SK-MEL-5 (cell line): Measurements from ENCODE around the gene RFTN2. TPM values are rescaled to one million over a fixed set of nuclear protein-coding genes. Genes with fewer than 3 reads are reported as not detected.
"Not testable (repeated sequence)": the region's sequence is repeated elsewhere in the genome, so short reads cannot be mapped to it uniquely, and the experiment has no call there.

Source experiments
- DNase-seq: peaks from one replicate; pipeline ENCODE4 v3.0.0-alpha.2; 2016; ENCODE audit warnings: low read depth, low spot score
- in situ Hi-C: cut with HindIII; loops from 2 replicates; pipeline ENCODE4 v1.10.0; 2016; ENCODE audit warnings: low sequenced_read_pairs, high pct_unique_total_duplicates, low pct_unique_long_range_greater_than_20kb
- total RNA-seq: library from RNA; depleted of rRNA; stranded (reverse); fragments of >200 nt; shearing (Covaris generic); gene quantifications from 2 replicates; pipeline ENCODE4 v1.2.3, GENCODE V29; 2014

Gene RFTN2
- total RNA-seq, 1 experiment from 2014 or later: 2.2 TPM

DNA sequence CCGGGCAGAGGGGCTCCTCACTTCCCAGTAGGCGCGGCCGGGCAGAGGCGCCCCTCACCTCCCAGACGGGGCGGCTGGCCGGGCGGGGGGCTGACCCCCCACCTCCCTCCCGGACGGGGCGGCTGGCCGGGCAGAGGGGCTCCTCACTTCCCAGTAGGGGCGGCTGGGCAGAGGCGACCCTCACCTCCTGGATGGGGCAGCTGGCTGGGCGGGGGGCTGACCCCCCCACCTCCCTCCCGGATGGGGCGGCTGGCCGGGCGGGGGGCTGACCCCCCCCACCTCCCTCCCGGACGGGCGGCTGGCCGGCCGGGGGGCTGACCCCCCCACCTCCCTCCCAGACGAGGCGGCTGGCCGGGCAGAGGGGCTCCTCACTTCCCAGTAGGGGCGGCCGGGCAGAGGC lies 20.6 kb upstream of the RFTN2 start:
- in situ Hi-C loops, DNase-seq: not testable (repeated sequence)

DNA sequence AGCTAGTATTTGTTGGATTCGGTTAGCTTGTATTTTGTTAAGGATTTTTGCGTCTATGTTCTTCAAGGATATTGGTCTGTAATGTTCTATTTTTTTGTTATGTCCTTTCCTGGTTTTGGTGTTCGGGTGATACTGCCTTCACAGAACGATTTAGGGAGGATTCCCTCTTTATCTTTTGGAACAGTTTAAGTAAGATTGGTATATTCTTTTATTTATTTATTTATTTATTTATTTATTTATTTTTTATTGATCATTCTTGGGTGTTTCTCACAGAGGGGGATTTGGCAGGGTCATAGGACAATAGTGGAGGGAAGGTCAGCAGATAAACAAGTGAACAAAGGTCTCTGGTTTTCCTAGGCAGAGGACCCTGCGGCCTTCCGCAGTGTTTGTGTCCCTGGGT lies 19.8 kb upstream of the RFTN2 start:
- in situ Hi-C loops, DNase-seq: not testable (repeated sequence)

DNA sequence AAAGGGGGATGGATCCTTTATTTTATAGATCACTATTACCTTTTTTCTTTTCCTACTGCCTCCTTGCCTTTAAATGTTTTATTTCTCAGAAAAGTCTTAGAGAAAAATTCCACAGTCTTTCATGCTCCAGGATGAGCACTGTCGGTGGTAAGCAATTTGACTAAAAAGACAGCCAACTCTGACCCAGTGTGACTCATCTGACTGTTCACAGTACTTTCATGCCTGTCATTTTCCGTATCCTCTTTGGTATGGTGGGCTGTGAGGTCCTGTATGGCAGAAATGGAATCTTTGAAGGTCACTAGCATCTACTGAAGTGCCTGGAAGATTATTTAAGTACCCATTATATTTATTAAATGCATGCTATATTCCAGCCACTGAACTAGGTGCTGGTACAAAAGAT lies 2.1 kb upstream of the RFTN2 start:
- in situ Hi-C loops: no loop called here
- DNase-seq: no peak

DNA sequence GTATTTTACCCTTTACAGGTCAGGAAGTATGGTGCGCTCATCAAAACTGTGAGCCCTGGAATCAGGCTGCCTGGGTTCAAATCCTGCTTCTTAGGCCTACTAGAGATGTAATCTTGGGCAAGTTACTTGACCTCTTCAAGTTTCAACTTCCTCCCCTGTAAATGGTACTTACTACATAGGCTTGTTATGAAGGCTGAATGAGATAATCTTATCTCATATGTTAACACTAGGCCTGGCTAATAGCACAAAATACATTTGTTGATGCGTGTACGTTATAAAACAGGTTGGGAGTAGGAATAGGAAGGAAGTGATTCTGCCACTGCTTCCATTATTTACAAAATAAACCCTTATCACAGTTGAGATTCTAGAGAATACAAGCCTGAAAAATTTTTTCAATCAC lies 1.7 kb upstream of the RFTN2 start:
- no peak for DNase-seq
- in situ Hi-C loops: no loop called here

DNA sequence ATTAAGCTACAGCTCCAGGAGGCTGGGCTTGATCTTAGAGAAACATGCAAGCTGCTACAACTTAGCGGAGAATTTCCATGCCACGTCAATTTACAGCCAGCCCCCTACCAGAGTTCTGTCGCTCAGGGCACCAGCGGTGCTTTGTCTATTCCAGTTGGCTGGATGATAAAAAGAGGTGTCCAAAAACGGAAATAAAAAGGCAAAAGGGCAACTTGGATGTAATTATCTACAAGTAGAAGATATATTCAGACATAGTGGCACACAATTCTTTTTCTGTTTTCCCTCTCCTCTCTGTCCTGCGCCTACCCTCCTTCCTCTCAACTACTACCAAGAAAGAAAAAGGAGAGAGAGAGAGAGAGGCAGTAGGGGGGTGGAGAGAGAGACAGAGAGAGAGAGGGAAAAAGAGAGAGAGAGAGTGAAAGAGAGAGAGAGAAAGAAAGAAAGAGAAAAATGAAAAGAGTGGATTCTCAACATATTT lies 363 bp upstream of the RFTN2 start:
- in situ Hi-C loops: no loop called here
- DNase-seq: peak; percentile 83

DNA sequence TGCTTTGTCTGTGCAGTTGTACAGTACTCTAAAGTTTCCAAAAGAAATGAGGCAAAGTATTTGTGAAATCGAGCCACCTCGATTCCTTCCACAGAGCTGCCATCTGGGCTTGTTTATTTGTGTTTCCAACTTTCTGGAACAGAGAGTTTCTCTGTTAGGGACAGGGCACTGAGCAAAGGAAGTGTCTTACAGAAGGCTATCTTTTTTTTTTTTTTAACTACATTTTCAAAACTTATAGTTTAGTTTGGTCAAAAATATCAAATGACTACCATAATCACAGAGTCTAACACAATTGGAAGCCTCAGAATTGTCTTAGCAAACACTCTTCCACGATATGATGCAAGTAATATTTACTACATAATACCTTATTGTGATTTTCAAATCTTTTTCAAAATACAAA lies 796 bp downstream of the RFTN2 start:
- in situ Hi-C loops: no loop called here
- peak; percentile 67 for DNase-seq

- DNase-seq: peak; percentile 47
- in situ Hi-C loops: no loop called here
Observed at GRCh38 chr2:197674060-197674459, 1.3 kb downstream of the RFTN2 start.

DNA sequence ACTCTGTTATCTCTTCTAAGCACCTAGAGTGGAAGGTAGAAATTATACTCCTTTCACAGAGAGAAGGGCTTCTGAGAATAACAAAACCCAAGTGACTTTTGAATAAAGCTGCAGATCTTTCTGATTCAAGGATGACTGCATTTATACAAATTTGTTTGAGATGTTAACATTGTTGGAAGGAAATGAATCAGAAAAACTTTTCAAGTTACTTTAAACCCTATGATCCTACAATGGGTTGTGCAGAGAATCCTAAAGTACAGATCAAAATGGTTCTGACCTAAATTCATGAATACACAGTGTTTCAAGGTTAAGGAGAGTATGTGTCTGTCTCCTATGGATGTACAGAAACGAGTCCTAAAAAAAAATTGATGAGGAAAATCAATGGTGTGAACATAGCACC lies 1.8 kb downstream of the RFTN2 start:
- in situ Hi-C loops: no loop called here

DNA sequence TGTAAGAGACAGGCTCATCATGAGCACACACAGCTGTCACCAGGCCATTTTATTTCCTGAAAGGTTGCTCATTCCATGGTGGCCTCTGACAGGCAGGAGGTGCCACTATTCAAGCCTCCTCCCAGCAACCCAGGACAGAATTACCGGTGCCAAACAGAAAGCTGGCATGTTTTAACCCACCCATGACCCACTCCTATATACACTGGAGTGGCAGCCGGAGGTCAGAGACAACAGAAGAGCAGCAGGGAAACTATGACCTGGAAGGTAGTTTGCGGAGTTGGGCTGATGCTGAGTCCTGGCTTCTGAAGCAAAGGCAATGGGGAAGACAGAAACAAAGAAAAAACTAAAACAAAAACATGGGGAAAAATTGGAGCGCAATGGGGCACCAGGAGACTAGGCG lies 2.3 kb downstream of the RFTN2 start:
- in situ Hi-C loops: no loop called here
- DNase-seq: no peak

More for the DNA sequence above, 1.8 kb downstream of the RFTN2 start:
- DNase-seq: no peak

GRCh38 chr2:197672371-197672893 lies 3.0 kb downstream of the RFTN2 start:
- no peak for DNase-seq
- in situ Hi-C loops: no loop called here

GRCh38 chr2:197669077-197669476 lies 6.3 kb downstream of the RFTN2 start:
- DNase-seq: no peak
- in situ Hi-C loops: no loop called here

DNA sequence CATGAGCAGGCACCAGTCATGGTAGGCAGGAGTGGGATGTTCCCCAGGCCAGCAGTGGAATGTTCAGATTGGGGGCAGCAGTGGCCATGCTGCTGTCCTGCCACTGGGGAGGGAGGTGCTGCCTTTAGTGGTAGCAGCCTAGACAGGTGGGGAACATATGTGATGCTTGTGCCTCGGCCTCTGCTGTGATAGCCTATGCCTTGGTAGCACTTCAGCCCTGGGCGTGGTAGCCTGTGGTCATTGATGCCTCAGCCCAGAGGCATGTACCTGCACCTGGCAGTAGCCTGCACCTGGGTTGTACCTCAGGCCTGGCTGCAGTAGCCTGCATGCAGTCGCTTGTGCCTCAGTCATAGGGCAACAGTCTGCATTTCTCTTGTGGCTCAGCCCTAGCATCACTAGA lies 7.1 kb downstream of the RFTN2 start:
- in situ Hi-C loops: no loop called here
- no peak for DNase-seq

GRCh38 chr2:197666277-197666676 lies 9.1 kb downstream of the RFTN2 start:
- no peak for DNase-seq
- in situ Hi-C loops: no loop called here

DNA sequence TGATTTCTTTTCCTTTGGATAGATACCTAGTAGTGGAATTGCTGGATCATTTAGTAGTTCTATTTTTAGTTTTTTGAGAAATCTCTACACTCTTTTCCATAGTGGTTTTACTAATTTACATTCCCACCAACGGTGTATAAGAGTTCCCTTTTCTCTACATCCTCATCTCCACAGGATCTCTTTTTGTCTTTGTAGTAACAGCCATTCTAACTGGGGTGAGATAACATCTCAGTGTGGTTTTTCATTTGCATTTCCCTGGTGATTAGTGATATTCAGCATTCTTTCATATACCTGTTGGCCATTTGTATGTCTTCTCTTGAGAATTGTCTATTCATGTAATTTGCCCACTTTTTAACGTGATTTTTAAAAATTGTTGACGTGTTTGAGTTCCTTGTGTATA lies 13.8 kb downstream of the RFTN2 start:
- no peak for DNase-seq
- in situ Hi-C loops: no loop called here

GRCh38 chr2:197657562-197657961 lies 17.8 kb downstream of the RFTN2 start:
- no peak for DNase-seq
- in situ Hi-C loops: no loop called here

DNA sequence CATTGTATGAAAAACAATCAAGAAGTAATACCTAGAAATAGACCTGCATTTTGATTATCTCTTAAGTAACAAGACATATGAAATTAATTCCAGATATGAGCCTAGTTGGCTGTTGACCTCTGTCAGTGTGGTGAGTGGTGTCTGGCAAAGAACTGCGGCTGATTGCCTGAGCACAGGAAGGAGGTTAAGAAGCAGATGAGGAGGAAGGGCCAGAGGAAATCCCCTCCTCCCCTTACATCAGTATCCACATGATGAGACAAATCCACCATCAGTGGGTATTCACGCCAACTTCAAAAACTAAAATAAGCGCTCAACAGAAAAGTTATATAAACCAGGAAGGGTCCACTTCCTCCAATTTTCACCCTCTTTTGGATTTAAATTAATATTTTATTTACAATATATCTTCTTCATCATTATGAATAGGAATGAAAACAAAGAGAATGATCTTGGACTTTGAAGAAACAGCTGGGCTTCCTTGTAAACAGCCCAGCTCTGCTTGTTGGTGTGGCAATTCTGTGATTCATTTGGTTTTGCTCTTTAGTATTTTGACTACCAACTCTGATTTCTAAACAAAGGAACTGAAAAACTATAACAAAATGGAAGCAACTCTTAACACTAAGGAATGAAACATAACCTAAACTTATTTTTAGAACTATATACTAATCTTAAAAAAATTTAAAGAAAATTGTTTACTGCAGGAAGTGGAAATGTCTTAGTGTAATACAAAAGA lies 27.3 kb downstream of the RFTN2 start:
- in situ Hi-C loops: no loop called here
- DNase-seq: no peak

GRCh38 chr2:197641666-197642065 lies 33.7 kb downstream of the RFTN2 start:
- in situ Hi-C loops: no loop called here
- DNase-seq: no peak

- DNase-seq, in situ Hi-C loops: not testable (repeated sequence)
Observed at GRCh38 chr2:197640571-197641122, 34.7 kb downstream of the RFTN2 start.

GRCh38 chr2:197633109-197633657 lies 42.2 kb downstream of the RFTN2 start:
- in situ Hi-C loops: no loop called here

More at GRCh38 chr2:197633109-197633657, 42.2 kb downstream of the RFTN2 start:
- DNase-seq: no peak
